SH-SY5Y (cell line): Measurements from ENCODE around the gene PSENEN.

Source experiments
- GATA2 ChIP-seq: IDR thresholded peaks from 2 replicates; pipeline ENCODE4 v1.6.1; 2011; ENCODE audit warnings: mild to moderate bottlenecking, low read depth, low read length
- GATA3 ChIP-seq: IDR thresholded peaks from 2 replicates; pipeline ENCODE4 v1.6.1; 2011; ENCODE audit warnings: low read depth, mild to moderate bottlenecking, low read length, moderate library complexity

- TF ChIP-seq GATA3 (no peak), GATA2 (no peak)
Observed at GRCh38 chr19:35714601-35715354, 30.7 kb upstream of the PSENEN start.
